ENCODE results near the gene OR56B1. TPM values are rescaled to one million over a fixed set of nuclear protein-coding genes. Genes with fewer than 3 reads are reported as not detected.
A peak's percentile ranks its signal among the peaks of the same experiment; 100 is the strongest.

Gene OR56B1
- polyA plus RNA-seq, 3 donors: 0.04 TPM; not detected in 2

DNA sequence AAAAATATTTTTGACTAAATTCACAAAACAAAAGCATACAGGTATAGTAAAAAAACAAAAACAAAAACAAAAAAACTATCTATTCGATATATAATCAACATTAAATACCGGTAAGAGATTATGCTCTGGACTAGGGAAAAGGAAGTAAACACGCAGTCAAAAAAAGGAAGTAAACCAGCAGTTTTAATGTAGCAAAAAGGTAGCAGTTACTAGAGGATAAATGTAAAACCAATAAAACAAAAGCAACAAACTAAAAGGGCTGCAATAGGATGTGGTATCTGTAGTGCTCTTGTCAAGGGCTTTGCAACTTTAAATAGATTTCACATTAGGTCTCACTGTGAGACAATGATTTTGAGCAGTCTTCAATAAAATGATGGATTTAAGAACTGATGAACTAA lies 44.3 kb upstream of the OR56B1 start:
- intact Hi-C loops (cut with micrococcal nuclease): loop anchor here in 1 of 2 donors (5.0 kb wide), 1 partner anchor 60 kb away; no protein-coding TSS in a partner anchor
- TF ChIP-seq, protein P1, sequence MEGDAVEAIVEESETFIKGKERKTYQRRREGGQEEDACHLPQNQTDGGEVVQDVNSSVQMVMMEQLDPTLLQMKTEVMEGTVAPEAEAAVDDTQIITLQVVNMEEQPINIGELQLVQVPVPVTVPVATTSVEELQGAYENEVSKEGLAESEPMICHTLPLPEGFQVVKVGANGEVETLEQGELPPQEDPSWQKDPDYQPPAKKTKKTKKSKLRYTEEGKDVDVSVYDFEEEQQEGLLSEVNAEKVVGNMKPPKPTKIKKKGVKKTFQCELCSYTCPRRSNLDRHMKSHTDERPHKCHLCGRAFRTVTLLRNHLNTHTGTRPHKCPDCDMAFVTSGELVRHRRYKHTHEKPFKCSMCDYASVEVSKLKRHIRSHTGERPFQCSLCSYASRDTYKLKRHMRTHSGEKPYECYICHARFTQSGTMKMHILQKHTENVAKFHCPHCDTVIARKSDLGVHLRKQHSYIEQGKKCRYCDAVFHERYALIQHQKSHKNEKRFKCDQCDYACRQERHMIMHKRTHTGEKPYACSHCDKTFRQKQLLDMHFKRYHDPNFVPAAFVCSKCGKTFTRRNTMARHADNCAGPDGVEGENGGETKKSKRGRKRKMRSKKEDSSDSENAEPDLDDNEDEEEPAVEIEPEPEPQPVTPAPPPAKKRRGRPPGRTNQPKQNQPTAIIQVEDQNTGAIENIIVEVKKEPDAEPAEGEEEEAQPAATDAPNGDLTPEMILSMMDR (IDR thresholded peaks at IDR 0.05): no peak
- H3K79me2 ChIP-seq (ENCODE audit: insufficient read depth, low read length): peaks cover 85% of the 10 kb centered on the region

DNA sequence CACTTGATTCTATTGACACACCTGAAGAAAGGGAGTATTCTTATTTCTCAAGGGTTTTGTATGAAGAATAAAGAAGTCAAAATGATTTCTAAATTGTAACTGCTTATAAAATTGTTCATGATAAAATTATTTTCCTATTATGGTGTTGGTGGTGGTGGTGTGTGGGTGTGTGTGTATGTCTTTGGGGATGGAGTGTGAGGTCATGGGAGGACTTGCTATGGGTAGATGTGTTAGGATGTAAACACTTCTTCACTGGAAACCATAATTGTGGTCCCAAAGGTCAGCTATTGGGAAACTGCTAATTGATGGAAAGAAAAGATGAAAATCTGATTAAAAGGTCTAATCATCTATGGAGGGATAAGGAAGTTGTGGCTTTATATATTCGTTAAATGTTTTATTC lies 41.6 kb upstream of the OR56B1 start:
- Mint-ChIP-seq H3K9me3 (peaks cover 0 to 3% (median 0%) of the 10 kb centered on the region in 7 donors), H3K4me3 (no peak overlapping the region), H3K27ac (peak overlapping the region in 3 of 7 donors; percentile 1 to 21 (median 6)), H3K27me3 (ENCODE audit: low read depth in 3 of 3) (no peaks in the 10 kb centered on the region), H3K4me1 (peaks cover 36% of the 10 kb centered on the region), H3K36me3 (peaks cover 47 to 57% of the 10 kb centered on the region in 2 donors)
- TF ChIP-seq, protein P1 (IDR thresholded peaks at IDR 0.05): no peak
- no CpG with 5 or more reads among the region's 1 CpG for WGBS (ENCODE audit: insufficient coverage)
- Histone ChIP-seq H2AFZ (ENCODE audit: insufficient read depth, low read depth, low read length, poor library complexity, severe bottlenecking) (no peak overlapping the region), H3K36me3 (replicated peaks in 1 of 2; ENCODE audit: control insufficient read depth in 1 of 2, insufficient read depth in 2 of 2, low read length in 2 of 2) (peaks cover 44 to 61% of the 10 kb centered on the region in 2 donors), H3K27me3 (ENCODE audit: control insufficient read depth in 2 of 2, insufficient read depth in 2 of 2, low read length in 2 of 2) (no peaks in the 10 kb centered on the region), H3K4me2 (replicated peaks; ENCODE audit: extremely low read depth, low read length, poor library complexity, severe bottlenecking) (no peak overlapping the region), H3K9ac (ENCODE audit: insufficient read depth, low read length, poor library complexity, severe bottlenecking) (no peak overlapping the region), H3K27ac (ENCODE audit: low read depth in 1 of 2, low read length in 2 of 2) (no peak overlapping the region), H3K4me1 (ENCODE audit: control insufficient read depth in 1 of 2, insufficient read depth in 2 of 2, low read length in 2 of 2) (peaks cover 20 to 25% of the 10 kb centered on the region in 2 donors), H3K79me2 (ENCODE audit: insufficient read depth, low read length) (peaks cover 93% of the 10 kb centered on the region), H3K4me3 (replicated peaks in 1 of 3; ENCODE audit: low read depth in 2 of 3, low read length in 3 of 3) (no peak overlapping the region), H3K9me3 (replicated peaks in 1 of 2; ENCODE audit: control insufficient read depth in 1 of 2, insufficient read depth in 1 of 2, low read length in 2 of 2) (no peaks in the 10 kb centered on the region), H4K20me1 (ENCODE audit: insufficient read depth, low read length) (peaks cover 52% of the 10 kb centered on the region)
- no peak for DNase-seq
- intact Hi-C loops (cut with micrococcal nuclease): loop anchor here in 1 of 2 donors (5.0 kb wide), 1 partner anchor 62 kb away; no protein-coding TSS in a partner anchor

More for the DNA sequence above, 44.3 kb upstream of the OR56B1 start:
- Histone ChIP-seq H3K27me3 (ENCODE audit: control insufficient read depth in 2 of 2, insufficient read depth in 2 of 2, low read length in 2 of 2) (no peaks in the 10 kb centered on the region), H3K4me3 (replicated peaks in 1 of 3; ENCODE audit: low read depth in 2 of 3, low read length in 3 of 3) (peak overlapping the region; percentile 82 to 100 (median 83)), H2AFZ (ENCODE audit: insufficient read depth, low read depth, low read length, poor library complexity, severe bottlenecking) (peak overlapping the region; percentile 32), H4K20me1 (ENCODE audit: insufficient read depth, low read length) (peaks cover 40% of the 10 kb centered on the region), H3K4me1 (ENCODE audit: control insufficient read depth in 1 of 2, insufficient read depth in 2 of 2, low read length in 2 of 2) (peaks cover 35 to 37% of the 10 kb centered on the region in 2 donors), H3K9ac (ENCODE audit: insufficient read depth, low read length, poor library complexity, severe bottlenecking) (peak overlapping the region; percentile 73), H3K27ac (ENCODE audit: low read depth in 1 of 2, low read length in 2 of 2) (peak overlapping the region in 1 of 2 donors; percentile 92), H3K4me2 (replicated peaks; ENCODE audit: extremely low read depth, low read length, poor library complexity, severe bottlenecking) (peak overlapping the region; percentile 94), H3K36me3 (replicated peaks in 1 of 2; ENCODE audit: control insufficient read depth in 1 of 2, insufficient read depth in 2 of 2, low read length in 2 of 2) (peaks cover 24 to 39% of the 10 kb centered on the region in 2 donors), H3K9me3 (replicated peaks in 1 of 2; ENCODE audit: control insufficient read depth in 1 of 2, insufficient read depth in 1 of 2, low read length in 2 of 2) (no peaks in the 10 kb centered on the region)
- peak in 2 of 3 donors; percentile 21 to 52 for DNase-seq
- no peaks in the 10 kb centered on the region for H3K27me3 Mint-ChIP-seq (ENCODE audit: low read depth in 3 of 3)
- H3K9me3 Mint-ChIP-seq: peaks cover 0 to 3% (median 0%) of the 10 kb centered on the region in 7 donors
- H3K27ac Mint-ChIP-seq: peak overlapping the region; percentile 82 to 100 (median 96)
- peak overlapping the region; percentile 90 to 97 for H3K4me3 Mint-ChIP-seq
- no CpG with 5 or more reads among the region's 3 CpGs for WGBS (ENCODE audit: insufficient coverage)
- H3K36me3 Mint-ChIP-seq: peaks cover 25 to 34% of the 10 kb centered on the region in 2 donors
- H3K4me1 Mint-ChIP-seq: peaks cover 47% of the 10 kb centered on the region

All from CD14-positive monocyte (primary cell).